ENCODE data around the gene MMP21. TPM values are rescaled to one million over a fixed set of nuclear protein-coding genes. Genes with fewer than 3 reads are reported as not detected.

Gene MMP21
- polyA plus RNA-seq, 3 donors = 0.28 TPM; not detected in 2

DNA sequence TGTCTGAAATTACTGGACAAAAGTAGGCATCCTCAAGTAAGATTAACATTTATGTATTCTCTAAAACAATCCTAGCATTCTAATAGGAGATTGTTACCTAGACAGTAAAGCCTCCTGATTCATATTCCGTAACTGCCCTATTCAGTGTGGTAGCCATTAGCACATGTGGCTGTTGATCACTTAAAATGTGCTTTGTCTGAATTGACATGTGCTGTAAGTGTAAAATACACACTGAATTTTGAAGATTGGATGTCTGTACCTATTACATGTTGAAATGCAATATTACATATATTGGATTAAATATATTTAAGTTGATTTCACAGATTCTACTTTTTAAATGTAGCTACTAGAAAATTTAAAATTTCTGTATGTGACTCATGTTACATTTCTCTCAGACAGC lies 41.5 kb downstream of the MMP21 start:
- Mint-ChIP-seq H3K4me1 (no peaks in the 10 kb centered on the region), H3K36me3 (peaks cover 92 to 96% of the 10 kb centered on the region in 2 donors), H3K4me3 (no peak overlapping the region), H3K27me3 (ENCODE audit: low read depth in 3 of 3) (peaks cover 0 to 2% (median 0%) of the 10 kb centered on the region in 3 donors), H3K27ac (no peak overlapping the region), H3K9me3 (no peaks in the 10 kb centered on the region)
- Histone ChIP-seq H3K9ac (ENCODE audit: insufficient read depth, low read length, poor library complexity, severe bottlenecking) (no peak overlapping the region), H3K79me2 (ENCODE audit: insufficient read depth, low read length) (no peaks in the 10 kb centered on the region), H3K9me3 (replicated peaks in 1 of 2; ENCODE audit: control insufficient read depth in 1 of 2, insufficient read depth in 1 of 2, low read length in 2 of 2) (no peaks in the 10 kb centered on the region), H2AFZ (ENCODE audit: insufficient read depth, low read depth, low read length, poor library complexity, severe bottlenecking) (no peak overlapping the region), H3K36me3 (replicated peaks in 1 of 2; ENCODE audit: control insufficient read depth in 1 of 2, insufficient read depth in 2 of 2, low read length in 2 of 2) (peaks cover 100% of the 10 kb centered on the region in 2 donors), H3K27ac (ENCODE audit: low read depth in 1 of 2, low read length in 2 of 2) (no peak overlapping the region), H3K27me3 (ENCODE audit: control insufficient read depth in 2 of 2, insufficient read depth in 2 of 2, low read length in 2 of 2) (no peaks in the 10 kb centered on the region), H4K20me1 (ENCODE audit: insufficient read depth, low read length) (no peaks in the 10 kb centered on the region), H3K4me2 (replicated peaks; ENCODE audit: extremely low read depth, low read length, poor library complexity, severe bottlenecking) (no peak overlapping the region), H3K4me3 (replicated peaks in 1 of 3; ENCODE audit: low read depth in 2 of 3, low read length in 3 of 3) (no peak overlapping the region), H3K4me1 (ENCODE audit: control insufficient read depth in 1 of 2, insufficient read depth in 2 of 2, low read length in 2 of 2) (no peaks in the 10 kb centered on the region)
- DNase-seq = no peak
- intact Hi-C loops (cut with micrococcal nuclease) = loop anchor here in 1 of 2 donors (5.0 to 10.0 kb wide), 2 partner anchors 83 to 589 kb away; no protein-coding TSS in a partner anchor
- no CpG with 5 or more reads among the region's 1 CpG for WGBS (ENCODE audit: insufficient coverage)
- TF ChIP-seq, protein P1, sequence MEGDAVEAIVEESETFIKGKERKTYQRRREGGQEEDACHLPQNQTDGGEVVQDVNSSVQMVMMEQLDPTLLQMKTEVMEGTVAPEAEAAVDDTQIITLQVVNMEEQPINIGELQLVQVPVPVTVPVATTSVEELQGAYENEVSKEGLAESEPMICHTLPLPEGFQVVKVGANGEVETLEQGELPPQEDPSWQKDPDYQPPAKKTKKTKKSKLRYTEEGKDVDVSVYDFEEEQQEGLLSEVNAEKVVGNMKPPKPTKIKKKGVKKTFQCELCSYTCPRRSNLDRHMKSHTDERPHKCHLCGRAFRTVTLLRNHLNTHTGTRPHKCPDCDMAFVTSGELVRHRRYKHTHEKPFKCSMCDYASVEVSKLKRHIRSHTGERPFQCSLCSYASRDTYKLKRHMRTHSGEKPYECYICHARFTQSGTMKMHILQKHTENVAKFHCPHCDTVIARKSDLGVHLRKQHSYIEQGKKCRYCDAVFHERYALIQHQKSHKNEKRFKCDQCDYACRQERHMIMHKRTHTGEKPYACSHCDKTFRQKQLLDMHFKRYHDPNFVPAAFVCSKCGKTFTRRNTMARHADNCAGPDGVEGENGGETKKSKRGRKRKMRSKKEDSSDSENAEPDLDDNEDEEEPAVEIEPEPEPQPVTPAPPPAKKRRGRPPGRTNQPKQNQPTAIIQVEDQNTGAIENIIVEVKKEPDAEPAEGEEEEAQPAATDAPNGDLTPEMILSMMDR (IDR thresholded peaks at IDR 0.05) = no peak

DNA sequence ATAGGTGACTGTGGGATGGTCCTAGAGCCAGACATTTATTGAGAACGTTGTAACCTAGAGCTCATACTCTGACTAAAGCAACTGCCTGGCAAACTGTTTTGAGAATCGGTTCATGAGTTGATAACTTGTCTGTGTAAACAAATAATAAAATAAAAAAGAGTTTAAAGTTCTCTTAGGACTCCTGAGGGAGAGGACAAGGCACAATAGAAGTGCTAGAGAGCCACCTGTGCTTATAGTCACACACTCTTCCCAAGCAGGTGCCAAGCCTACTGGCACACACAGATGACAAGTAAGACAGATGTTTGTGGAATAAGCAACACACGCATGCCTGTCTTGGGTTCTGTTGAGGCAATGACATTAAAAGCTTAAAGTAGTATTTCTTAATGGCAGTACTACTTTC lies 48.2 kb downstream of the MMP21 start:
- Mint-ChIP-seq H3K27me3 (ENCODE audit: low read depth in 3 of 3) (peaks cover 0 to 2% (median 0%) of the 10 kb centered on the region in 3 donors), H3K27ac (no peak overlapping the region), H3K9me3 (no peaks in the 10 kb centered on the region), H3K4me3 (no peak overlapping the region), H3K4me1 (no peaks in the 10 kb centered on the region), H3K36me3 (peaks cover 83 to 90% of the 10 kb centered on the region in 2 donors)
- WGBS (ENCODE audit: insufficient coverage) = 100% methylated on average over 1 of the region's 3 CpGs
- TF ChIP-seq, protein P1 (IDR thresholded peaks at IDR 0.05) = no peak
- Histone ChIP-seq H3K9ac (ENCODE audit: insufficient read depth, low read length, poor library complexity, severe bottlenecking) (no peak overlapping the region), H3K4me2 (replicated peaks; ENCODE audit: extremely low read depth, low read length, poor library complexity, severe bottlenecking) (no peak overlapping the region), H3K9me3 (replicated peaks in 1 of 2; ENCODE audit: control insufficient read depth in 1 of 2, insufficient read depth in 1 of 2, low read length in 2 of 2) (no peaks in the 10 kb centered on the region), H3K27me3 (ENCODE audit: control insufficient read depth in 2 of 2, insufficient read depth in 2 of 2, low read length in 2 of 2) (no peaks in the 10 kb centered on the region), H2AFZ (ENCODE audit: insufficient read depth, low read depth, low read length, poor library complexity, severe bottlenecking) (no peak overlapping the region), H3K79me2 (ENCODE audit: insufficient read depth, low read length) (no peaks in the 10 kb centered on the region), H4K20me1 (ENCODE audit: insufficient read depth, low read length) (no peaks in the 10 kb centered on the region), H3K4me3 (replicated peaks in 1 of 3; ENCODE audit: low read depth in 2 of 3, low read length in 3 of 3) (no peak overlapping the region), H3K4me1 (ENCODE audit: control insufficient read depth in 1 of 2, insufficient read depth in 2 of 2, low read length in 2 of 2) (no peaks in the 10 kb centered on the region), H3K36me3 (replicated peaks in 1 of 2; ENCODE audit: control insufficient read depth in 1 of 2, insufficient read depth in 2 of 2, low read length in 2 of 2) (peaks cover 99% of the 10 kb centered on the region in 2 donors), H3K27ac (ENCODE audit: low read depth in 1 of 2, low read length in 2 of 2) (no peak overlapping the region)
- intact Hi-C loops (cut with micrococcal nuclease) = loop anchor here in 1 of 2 donors (10.0 kb wide), 1 partner anchor 97 kb away; the partner anchor contains the start of genes BCCIP and UROS
- DNase-seq = no peak

Data from CD14-positive monocyte (primary cell).